ENCODE results near the gene TTC38. TPM values are rescaled to one million over a fixed set of nuclear protein-coding genes. Genes with fewer than 3 reads are reported as not detected.

TTC38 gene
- total RNA-seq = 24.6 and 35.9 TPM in 2 replicates

DNA sequence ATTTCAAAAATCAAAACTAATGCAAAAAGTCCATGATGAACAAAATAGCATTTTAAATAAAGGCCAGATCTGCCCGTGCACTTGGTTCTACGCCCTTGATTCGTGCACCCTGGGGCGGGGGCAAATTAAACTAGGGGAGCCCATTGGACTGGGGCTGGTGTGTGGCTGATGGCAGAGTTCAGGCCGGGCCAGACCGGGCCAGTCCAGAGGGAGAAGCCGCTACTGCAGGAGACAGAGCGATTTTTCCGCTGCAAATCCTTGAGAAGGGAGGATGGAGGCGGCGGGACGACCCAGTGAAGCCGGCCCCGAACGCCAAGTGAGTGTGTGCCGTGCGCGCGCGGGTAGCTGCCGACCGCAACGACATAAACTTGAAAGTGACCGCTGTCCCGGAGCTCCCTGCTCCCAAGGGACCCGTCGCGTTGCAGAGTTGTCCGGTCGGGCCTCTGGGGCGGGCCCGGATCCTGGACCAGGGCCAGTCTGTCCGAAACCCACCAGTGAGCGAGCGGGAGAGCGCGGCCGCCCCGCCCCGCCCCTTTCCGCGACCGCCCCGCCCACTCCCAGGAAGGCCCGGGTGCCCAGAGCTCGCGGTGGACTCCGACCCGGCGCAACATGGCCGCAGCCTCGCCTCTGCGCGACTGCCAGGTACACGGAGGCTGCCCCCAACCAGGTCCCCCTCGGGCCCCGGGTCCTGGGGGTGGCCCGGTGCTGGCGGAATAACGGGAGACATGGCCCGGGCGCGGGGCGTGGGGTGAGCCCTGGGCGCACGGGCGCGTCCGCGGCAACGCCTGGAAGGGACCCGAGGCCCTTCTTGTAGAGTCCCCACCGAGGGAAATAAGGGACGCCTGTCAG is at the start of gene TTC38:
Gene TTC38 (plus strand): TSS at position 578 of the 849 bp plus-strand sequence. CDS start 32 bp downstream, at position 610.

DNA sequence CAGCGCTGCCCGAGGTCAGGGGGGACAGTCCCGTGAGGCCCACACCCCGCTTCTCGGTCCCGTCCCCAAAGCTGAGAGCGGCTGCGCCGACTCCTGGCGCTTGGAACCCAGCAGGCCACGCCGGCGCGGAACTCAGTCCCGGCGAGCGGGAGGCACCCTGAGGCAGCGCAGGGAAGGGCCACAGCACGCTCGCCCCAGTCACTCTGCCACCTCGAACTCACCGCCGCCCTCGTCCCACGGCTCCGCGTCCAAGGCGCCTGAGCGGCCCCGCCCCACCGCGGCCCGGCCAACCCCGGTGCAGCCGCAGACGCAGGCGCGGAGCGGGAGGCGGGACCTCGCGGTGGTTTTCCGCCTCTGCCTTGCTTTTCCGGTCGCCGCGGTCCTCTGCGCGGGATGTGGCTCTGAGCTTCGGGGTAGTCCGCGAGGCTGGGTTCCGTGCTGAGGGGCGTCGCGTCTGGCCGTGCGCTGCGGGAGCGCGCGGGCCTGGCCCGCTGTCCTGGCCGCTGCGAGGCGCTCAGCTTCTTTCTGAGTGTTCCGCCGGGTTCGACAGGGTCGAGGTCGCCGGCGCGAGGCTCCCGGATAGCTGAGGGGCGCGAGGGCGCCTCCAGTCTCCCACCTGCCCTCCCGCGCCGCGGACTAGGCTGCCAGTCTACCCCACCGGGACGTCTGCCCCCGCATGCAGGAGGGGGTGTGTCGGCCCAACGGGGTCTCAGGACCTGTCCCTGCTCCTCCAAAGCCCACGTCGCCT is 17.6 kb upstream of the TTC38 start, which contains the start of gene CDPF1:
Gene CDPF1 (minus strand): TSS at position 259 of the 748 bp plus-strand sequence. CDS start 2,009 bp downstream, outside the sequence.

DNA sequence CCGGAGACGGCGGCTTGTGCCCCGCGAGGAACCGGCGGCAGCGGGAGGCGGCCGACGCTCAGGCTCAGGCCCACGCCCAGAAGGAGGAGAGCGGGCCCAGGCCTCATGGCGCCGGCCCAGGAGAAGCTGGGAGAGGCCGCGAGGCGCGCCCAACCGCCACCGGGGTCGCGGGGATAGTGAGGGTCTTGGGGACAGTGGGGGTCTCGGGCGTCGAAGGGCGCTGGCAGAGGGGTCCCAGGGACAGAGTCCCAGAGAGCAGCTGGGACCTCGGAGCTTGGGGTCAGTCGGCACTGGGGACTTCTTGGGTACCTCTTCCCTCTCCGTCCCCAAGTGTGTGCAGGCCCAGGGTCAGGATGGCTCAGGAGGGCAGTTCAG is 4.6 kb upstream of the TTC38 start, which contains the start of gene PKDREJ:
Gene PKDREJ (minus strand): TSS at position 128 of the 375 bp plus-strand sequence. CDS start 21 bp downstream, at position 107.

DNA sequence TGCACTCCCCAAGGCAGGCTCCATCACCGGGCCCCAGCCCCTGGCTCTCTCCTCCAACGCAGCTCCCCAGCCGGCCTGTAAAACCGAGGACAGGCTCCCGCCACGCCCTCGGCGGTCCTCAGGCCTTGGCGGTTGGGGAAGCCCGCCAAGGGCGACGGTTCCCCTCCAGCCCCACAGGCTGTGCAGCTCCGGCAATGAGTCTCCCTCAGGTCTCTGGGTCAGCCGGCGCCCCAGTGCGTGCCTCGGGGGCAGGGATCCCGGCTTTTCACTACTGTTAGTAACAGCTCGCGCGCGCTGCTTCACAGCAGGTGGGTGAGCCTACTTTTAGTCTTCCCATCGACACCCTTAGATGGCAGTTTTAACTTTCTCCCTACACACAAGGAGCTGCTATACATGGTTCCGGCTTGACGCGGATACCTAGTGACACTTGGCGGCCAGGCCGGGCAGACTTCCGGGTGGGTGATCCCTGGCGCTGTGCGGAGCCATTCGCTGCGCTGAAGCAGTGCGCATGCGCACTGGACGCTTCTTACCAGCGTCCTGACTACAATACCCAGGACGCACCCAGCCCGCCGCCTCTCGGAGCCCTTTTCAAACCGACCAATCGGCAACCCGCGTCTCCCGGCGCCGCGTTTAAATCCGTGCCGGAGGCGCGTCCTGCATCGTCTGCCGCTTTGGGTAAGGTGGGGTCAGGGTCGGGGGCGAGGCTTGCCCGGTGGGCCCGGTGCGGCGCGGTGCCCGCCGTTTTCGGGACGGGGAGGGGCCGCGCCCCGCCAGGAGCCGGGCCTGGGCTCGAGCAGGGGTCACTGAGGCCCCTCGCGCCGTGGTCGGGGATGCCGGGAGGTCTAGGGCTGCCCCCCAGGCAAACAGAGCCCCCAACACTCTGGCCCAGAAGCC is 28.7 kb downstream of the TTC38 start, which contains the start of gene GTSE1:
Gene GTSE1 (plus strand): TSS at position 614 of the 894 bp plus-strand sequence. CDS start 531 bp downstream, outside the sequence.

DNA sequence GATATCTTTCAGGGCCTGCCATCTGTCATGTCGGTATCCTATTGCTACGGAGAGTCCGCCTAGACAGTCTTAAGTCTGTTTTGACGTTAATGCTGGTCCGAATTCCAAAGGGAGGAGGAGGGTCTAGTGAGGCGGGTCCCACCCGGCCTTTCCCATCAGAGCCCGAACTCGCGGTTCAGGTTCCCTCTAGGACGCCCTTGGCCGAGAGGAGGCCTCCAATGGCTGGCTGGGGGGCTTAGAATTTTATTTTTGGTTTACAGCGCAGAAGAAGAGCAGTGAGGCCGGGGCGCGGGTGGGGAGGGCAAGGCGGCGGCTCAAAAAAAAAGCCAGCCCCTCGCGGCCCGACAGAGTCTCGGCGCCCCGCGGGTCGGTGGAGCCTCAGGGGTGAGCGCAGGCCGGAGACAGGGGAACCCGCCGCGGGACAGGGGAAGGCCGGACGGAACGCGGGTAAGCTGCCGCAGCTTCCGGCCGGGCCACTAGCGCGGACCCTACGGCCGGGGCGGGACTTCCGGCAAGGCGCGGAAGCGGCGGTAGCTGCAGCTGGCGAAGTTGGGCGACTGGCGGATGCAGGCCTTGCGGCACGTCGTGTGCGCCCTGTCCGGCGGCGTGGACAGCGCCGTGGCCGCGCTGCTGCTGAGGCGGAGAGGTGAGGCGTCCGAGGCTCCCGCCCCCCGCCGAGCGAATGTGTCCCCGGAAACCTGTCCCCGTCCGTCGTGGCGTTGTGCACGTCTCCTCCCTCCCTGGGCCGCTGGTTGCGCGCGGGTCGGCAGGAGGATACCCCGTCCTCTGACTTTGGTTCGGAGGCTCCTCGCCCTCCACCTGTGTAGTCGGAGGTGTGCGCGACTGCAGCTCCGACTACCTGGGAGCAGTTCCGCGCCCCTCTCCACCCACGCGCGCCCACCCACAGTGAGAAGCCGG is 67.7 kb downstream of the TTC38 start, which contains the start of gene TRMU:
Gene TRMU (plus strand): TSS at position 514 of the 918 bp plus-strand sequence. CDS start 51 bp downstream, at position 565.

Other genes starting within 250 kb of the TTC38 start
- 16.6 and 17.7 TPM in 2 replicates for gene PPARA, start 117.5 kb upstream of the TTC38 start, total RNA-seq
- 7.4 and 10.4 TPM in 2 replicates for gene CDPF1, start 17.7 kb upstream of the TTC38 start, total RNA-seq
- gene PKDREJ, start 4.7 kb upstream of the TTC38 start, total RNA-seq = under 0.01 TPM in 1 of 2 replicates, not detected in the other
- 0.59 and 5.1 TPM in 2 replicates for gene GTSE1, start 28.9 kb downstream of the TTC38 start, total RNA-seq
- 35.9 and 46.9 TPM in 2 replicates for gene TRMU, start 67.7 kb downstream of the TTC38 start, total RNA-seq

Data from smooth muscle cell of the umbilical artery (primary cell).